ENCODE measurements around the gene CBX7. TPM values are rescaled to one million over a fixed set of nuclear protein-coding genes. Genes with fewer than 3 reads are reported as not detected.

The CBX7 gene
- total RNA-seq, 1 donor from 2014 or later: 13.2 TPM

DNA sequence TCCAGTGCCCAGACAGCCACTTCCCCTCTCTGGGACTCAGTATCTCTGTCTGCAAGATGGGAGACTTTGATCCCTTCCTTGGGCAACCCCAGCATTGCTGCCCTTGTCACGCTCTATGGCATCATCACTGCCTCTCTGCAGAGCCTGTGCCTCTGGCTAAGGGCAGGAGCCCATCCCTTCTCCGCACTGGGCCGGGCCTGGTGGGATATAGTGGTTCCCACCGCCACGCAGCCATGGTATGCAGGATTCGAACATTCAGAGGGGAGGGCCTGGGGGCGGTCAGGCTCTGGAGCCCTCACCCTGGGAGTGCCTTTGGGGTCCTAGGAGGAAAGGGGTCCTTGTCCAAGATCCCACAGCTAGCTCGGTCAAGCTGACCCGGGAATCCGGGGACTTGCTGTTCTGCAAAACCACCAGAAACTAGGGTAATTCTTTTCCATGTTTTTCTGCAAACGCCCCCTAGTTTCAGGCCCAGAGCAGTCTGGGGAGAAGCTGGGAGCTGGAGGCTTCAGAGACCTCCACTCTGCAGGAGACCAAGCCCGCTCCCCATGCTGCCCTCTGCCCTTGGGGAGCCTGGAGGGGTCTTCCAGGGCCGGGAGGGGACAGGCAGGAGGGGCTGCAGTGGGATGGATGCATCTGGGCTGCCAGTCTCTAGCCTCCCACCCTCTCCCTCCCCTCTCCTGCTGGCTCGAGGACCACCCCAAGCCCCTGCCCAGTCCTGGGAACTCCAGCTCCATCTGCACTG is 24.4 kb upstream of the CBX7 start:
- peaks cover 41% of the 10 kb centered on the region for H3K4me1 Mint-ChIP-seq
- H3K9me3 Mint-ChIP-seq: no peaks in the 10 kb centered on the region
- peak overlapping the region; percentile 99 for H3K27ac Mint-ChIP-seq
- H3K4me3 Mint-ChIP-seq: no peak overlapping the region
- H3K36me3 Mint-ChIP-seq: no peaks in the 10 kb centered on the region
- H3K27me3 Mint-ChIP-seq (ENCODE audit: low read depth): no peaks in the 10 kb centered on the region
- no peak for TF ChIP-seq CTCF (IDR thresholded peaks at IDR 0.05; ENCODE audit: unreplicated experiment)
- peak in 1 of 2 experiments; percentile 38 for DNase-seq (ENCODE audit: low spot score in 2 of 2, unreplicated experiment in 2 of 2)

DNA sequence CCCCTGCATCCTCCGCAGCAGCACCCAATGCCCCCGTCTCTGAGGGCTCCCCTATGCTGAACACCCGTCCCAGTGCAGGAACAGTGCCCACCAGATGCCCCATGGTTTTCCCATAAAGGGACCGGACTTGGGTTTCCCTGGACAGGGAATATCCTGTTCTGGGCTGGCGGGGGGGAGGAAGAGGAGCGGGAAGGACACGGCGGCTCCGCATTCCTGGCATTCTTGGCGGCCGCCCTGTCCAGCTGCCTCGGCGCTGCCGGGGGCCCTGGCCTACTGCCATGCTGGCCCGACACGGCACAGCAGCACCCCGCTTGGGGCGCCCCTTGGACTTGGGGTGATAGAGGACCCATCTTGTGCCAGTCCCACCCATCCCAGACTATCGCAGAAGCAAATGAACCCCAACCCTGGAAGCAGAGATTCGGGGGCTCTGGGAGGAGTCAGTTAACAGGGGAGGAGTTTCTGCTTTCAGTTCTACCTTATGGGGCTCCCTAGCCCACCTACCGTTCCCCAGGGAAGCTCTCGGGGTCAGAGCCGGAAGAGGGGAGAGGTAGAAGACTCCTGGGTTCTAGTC is 23.7 kb upstream of the CBX7 start:
- Mint-ChIP-seq H3K27ac (peak overlapping the region; percentile 99), H3K9me3 (no peaks in the 10 kb centered on the region), H3K36me3 (no peaks in the 10 kb centered on the region), H3K4me1 (peaks cover 41% of the 10 kb centered on the region), H3K4me3 (no peak overlapping the region), H3K27me3 (ENCODE audit: low read depth) (no peaks in the 10 kb centered on the region)
- no peak for TF ChIP-seq CTCF (IDR thresholded peaks at IDR 0.05; ENCODE audit: unreplicated experiment)
- peak; percentile 67 to 81 for DNase-seq (ENCODE audit: low spot score in 2 of 2, unreplicated experiment in 2 of 2)

- Mint-ChIP-seq H3K4me3 (no peak overlapping the region), H3K27ac (peak overlapping the region; percentile 99), H3K9me3 (no peaks in the 10 kb centered on the region), H3K27me3 (ENCODE audit: low read depth) (no peaks in the 10 kb centered on the region), H3K4me1 (peaks cover 46% of the 10 kb centered on the region), H3K36me3 (no peaks in the 10 kb centered on the region)
- no peak for TF ChIP-seq CTCF (IDR thresholded peaks at IDR 0.05; ENCODE audit: unreplicated experiment)
- DNase-seq (ENCODE audit: low spot score in 2 of 2, unreplicated experiment in 2 of 2): peak in 1 of 2 experiments; percentile 36
These were observed 23.1 kb upstream of the CBX7 start for GRCh38 chr22:39175353-39176142.

DNA sequence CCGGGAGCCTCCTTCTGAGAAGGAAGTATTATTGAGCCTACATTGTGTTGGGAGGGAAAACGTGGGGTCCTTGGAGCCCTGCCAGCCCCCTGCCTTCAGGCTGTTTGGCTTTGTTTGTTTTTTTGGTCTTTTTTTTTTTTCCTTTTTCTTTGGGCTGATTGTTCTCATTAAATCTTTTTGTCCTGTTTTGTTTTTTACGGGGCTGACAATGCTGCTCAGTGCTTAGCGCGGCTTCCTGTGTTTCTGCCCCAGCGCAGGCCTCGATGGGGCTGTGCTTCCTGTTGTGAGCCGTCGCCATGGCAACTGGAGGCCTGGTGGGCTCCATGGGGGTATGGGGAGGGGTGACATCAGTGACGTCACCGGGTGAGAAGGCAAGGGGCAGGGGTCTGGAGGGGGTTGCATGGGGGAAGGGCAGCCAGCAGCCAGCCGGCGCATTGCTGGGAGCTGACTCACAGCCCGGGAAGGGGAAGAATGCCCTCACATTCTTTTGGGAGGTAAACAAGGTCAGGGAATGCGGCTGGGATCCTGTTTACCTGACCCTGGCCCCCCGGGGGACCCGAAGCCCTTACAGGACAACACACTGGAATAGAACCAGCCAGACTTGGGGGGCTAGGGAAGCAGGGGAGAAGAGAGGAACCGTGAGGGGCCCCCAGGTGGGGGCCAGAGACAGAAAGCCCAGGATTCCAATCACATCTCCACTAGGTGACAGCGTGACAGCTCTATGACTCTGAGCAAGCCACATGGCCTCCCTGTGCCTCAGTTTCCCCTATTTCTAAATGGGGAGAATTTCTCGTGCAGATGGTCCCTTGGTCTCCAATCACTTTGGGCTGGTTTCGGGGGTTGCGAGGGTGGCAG is 22.2 kb upstream of the CBX7 start:
- H3K27ac Mint-ChIP-seq: peak overlapping the region; percentile 99
- DNase-seq (ENCODE audit: low spot score in 2 of 2, unreplicated experiment in 2 of 2): peak; percentile 80 to 82
- H3K27me3 Mint-ChIP-seq (ENCODE audit: low read depth): no peaks in the 10 kb centered on the region
- H3K4me1 Mint-ChIP-seq: peaks cover 46% of the 10 kb centered on the region
- no peak for TF ChIP-seq CTCF (IDR thresholded peaks at IDR 0.05; ENCODE audit: unreplicated experiment)
- H3K9me3 Mint-ChIP-seq: no peaks in the 10 kb centered on the region
- H3K36me3 Mint-ChIP-seq: no peaks in the 10 kb centered on the region
- H3K4me3 Mint-ChIP-seq: peak overlapping the region; percentile 48

- Mint-ChIP-seq H3K4me1 (peaks cover 38% of the 10 kb centered on the region), H3K27ac (peak overlapping the region; percentile 99), H3K9me3 (no peaks in the 10 kb centered on the region), H3K27me3 (ENCODE audit: low read depth) (no peaks in the 10 kb centered on the region), H3K4me3 (no peak overlapping the region), H3K36me3 (no peaks in the 10 kb centered on the region)
- no peak for TF ChIP-seq CTCF (IDR thresholded peaks at IDR 0.05; ENCODE audit: unreplicated experiment)
- no peak for DNase-seq (ENCODE audit: low spot score in 2 of 2, unreplicated experiment in 2 of 2)
These were observed 21.5 kb upstream of the CBX7 start for GRCh38 chr22:39173787-39174497.
